ENCODE measurements around the gene CELSR2.

Gene CELSR2

DNA sequence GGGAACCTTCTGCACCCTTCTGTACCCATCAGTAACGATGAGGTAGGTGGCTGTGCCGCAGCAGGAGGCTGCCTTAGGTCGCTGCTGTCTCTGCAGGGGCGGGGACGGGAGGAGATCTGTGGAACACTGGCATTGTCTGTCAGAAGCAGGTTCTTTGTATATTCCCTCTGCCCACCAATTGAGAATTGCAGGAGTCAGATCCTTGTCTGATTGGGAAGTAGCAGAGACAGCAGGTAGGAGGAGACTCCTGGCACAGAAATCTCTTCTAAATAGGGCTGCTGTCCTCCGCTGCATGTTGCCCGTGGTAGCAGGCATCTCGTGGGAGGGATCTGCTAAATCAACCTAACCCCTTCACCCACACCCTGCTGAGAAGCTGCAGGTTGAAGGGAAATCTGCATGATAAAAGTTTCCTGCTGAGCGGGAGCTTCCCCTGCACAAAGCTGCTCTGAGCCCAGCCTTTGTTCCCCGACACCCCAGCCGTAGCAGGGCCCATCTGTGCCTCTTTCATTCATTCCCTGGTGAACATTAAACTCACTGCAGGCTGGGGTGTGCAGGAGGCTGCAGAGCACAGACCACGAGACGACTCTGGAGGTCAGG lies 19.7 kb upstream of the CELSR2 start:
- DNase-seq = peak; percentile 97

DNA sequence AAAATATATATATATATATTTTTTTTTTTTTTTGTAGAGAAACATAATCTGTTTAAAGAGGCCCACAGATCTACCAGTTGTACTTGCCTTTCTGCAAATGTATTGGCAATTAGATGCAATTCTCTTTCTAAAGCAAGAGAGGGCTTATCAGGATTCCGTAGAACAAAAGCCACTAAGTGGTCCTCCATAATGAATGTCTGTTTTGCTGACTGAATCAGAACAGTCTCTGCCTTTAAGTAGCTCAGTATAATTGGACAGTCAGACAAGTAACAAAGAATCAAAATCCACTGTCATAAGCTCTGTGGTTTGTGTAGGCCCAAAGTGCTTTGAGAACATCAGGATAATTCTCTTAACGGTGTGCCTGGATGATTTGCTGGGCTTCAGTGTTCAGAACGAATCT lies 18.3 kb upstream of the CELSR2 start:
- no peak for DNase-seq

DNA sequence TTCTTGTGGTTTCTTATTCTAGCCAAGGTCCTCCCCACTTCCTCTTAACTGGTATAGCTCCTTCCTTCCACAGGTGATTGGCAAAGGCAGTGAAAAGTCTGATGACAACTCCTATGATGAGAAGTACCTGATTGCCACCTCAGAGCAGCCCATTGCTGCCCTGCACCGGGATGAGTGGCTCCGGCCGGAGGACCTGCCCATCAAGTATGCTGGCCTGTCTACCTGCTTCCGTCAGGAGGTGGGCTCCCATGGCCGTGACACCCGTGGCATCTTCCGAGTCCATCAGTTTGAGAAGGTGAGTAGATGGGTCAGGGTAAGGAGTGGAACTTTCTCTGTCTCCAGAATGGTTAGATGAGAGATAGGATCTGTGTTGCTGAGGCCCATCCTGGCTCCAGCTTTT lies 14.2 kb upstream of the CELSR2 start:
- no peak for DNase-seq

DNA sequence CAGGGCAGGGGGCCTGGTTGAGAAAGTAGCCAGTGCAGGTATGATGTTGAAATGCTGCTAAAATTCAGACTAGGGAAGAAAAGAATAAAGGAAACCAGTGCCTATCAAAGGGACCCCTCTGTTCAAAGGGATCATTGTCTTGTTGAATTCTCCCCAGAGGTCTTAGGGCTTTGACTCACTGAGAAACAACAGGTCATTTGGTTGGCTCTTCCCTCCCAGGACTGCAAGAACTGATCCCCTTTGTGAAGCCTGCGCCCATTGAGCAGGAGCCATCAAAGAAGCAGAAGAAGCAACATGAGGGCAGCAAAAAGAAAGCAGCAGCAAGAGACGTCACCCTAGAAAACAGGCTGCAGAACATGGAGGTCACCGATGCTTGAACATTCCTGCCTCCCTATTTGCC lies 11.8 kb upstream of the CELSR2 start:
- no peak for DNase-seq

DNA sequence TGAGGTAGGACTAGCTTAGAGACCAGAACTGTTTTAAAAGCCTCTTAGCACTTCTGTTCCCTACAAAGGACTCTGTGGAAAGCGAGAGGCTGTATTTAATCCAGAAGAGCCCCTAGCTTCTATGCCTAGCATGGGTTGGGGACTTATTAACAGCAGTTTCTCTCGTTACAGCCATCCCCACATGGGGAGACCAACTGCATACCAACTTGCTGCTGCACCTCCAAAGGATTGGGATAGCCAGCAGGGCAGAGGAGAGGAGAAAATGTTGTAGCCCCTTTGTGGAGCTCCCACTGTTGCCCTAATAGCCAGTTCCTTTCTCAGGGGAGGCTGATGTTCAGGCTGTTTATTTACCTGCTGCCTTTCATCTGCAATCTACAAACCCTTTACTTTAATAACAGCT lies 11.0 kb upstream of the CELSR2 start:
- no peak for DNase-seq

DNA sequence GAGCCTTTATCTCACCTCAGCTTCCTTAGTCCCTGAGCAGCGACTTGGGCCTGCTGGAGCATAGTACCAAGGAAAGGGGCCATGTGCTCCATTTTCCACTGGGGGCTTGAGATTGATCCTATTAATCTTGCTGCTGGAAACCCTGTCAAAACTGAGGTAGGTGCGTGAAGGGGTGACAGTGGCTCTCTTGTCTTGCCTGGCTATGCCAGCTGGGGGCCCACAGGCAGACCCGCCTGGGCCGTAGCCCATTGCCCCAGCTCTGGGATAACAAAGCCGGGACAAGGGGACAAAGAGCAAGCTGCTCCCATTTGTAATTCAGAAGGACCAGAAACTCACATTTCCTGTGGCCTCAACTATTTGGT lies 10.3 kb upstream of the CELSR2 start:
- DNase-seq = no peak

DNA sequence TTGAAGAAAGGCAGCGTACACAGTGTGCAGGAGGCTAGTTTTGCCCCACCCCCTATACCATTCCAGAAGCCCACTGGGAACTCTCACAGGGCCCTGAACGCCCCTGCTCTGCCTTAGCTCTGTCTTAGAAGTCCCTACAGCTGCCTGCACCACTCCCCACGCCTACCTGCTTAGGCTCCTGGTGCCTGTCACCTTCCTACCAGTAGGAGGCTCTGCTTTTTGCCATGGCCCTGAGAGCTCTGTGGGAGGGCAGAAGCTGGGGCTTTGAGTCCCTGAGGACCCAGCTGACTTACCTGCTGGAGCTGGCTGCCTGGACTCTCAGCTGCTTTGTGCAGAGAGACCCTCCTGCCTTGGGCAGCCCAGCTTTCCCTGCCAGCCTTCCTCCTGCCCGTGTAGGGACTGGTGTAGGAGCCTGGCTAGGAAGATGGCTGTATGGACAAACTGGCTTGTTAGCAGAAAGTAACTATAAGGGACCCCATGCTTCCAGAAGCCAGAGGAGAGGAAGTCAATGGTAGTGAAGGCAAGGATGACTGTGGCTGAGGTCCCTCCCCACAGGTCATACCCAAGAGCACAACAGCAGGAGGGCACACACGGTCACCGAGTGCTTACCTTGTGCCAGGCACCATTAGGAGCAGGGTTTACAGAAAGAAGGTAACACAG lies 9.8 kb upstream of the CELSR2 start:
- no peak for DNase-seq

DNA sequence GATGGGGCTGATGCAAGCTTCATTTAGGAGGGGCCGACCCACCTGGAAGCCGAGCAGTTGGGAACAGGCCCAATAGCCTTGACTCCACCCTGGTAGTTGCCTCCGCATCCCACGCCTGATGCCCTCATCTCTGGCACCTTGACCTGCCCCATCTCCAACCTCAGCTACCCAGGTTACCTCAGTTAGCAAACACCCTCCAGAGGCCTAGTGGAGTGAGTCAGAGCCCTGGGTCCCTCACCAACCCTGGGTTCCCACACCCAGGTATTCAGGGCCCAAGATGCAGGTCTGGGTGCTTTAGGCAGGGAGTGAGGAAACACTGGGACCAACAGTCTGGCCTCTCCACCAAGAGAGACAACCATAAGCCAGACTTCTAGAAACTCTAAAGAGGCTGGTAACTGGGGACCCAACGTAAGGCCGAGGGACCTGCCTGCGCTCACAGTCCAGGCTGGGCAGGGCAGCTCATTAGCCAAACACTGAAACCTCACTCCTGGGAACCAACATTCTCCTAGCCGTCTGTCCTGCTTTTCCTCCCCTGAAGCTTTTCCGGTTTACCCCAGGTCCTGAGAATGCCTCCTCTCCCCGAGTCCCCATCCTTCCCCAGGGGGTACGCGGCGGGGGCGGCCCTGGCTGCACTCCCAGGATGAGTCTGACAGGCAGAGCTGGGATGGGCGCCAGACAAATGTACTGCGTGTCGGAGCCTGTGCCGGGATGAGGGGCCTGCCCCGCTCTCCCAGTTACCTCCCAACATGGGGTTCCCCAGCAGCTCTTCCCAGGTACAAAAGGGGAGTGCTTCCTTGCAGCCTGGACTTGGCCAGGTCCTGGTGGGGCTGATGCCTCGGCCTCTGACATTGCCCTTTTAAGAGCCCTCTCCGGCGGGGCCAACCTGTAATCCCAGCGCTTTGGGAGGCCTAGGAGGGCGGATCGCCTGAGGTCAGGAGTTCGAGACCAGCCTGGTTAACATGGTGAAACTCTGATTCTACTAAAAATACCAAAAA lies 8.9 kb upstream of the CELSR2 start:
- peak; percentile 82 for DNase-seq

DNA sequence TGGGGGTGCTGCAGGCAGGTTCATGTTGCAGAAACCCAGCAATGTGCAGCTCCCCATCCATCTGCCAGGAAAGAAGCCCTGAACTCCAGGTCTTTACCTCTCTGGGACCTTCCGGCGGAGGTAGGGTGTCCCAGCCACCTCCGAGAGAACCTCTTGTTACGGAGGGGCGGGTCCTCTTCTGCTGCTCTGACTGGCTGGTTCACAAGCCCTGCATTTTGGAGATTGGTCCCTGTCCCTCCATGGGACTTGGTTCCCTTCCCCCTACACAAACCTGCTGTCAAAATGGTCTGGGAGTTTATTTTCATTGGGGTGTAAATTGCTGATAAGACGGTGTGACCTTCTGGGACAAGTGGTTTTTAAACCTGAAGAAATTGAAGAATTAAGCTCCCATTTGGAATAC lies 8.0 kb upstream of the CELSR2 start:
- DNase-seq = no peak

DNA sequence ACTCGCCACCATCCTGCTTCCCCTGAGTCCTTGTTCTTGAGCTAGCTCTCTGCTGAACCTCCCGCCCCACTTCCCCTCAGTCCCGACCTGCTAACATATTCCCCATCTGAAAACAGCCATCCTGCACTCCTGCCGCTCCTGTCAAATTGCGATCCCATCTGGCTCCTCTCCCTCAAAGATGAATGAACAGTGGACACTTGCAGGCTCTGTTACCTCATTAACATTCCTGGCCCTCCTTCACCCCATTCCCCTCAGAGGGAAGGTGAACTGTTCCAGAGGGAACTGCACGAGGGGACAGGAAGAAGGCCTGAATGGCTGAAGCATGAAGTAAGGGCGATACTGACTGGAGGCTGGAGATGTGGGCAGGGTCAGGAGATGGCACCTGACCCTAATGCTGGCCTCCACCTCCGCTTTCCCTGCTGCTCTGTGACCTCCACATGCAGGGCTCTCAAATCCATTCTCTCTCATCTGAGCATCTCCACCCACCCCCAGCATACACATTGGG lies 7.4 kb upstream of the CELSR2 start:
- no peak for DNase-seq

DNA sequence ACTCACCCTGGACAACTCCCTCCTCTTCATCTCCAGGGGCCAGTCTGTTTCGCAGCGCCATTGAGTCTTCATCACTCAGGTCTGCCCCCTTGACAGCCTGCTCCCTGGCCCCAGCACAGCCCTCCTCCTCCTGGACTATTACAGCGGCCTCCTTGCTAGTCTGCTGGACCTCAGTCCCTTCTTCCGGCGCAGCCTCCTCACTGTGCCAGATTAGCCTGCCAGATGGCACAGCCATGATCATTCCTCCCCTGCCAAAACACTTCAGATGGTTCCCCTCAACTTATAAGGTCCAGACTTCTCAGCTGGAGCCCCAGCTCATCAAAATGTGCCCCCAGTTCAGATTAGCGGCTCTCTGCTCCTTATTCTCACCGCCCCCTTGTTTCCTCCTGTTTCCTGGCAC lies 7.0 kb upstream of the CELSR2 start:
- DNase-seq = no peak

DNA sequence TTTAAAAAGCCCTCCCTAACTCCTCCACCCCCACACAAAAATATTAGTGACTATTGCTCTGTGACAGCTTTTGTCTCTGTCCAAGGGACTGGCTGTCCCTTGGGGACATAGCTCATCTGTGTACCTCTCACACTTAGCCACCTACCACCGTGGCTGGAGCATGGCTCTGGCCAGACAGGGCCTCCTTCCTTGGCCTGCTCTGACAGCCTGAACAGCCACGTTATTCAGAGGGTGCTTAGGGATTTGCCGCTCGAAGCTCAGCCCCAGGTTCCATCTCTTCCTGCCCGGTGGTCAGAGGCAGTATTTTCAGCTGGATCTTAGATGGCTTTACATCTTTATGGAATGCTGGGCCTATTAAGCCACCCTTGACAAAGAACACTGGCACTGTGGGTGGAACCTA lies 6.1 kb upstream of the CELSR2 start:
- DNase-seq = no peak

DNA sequence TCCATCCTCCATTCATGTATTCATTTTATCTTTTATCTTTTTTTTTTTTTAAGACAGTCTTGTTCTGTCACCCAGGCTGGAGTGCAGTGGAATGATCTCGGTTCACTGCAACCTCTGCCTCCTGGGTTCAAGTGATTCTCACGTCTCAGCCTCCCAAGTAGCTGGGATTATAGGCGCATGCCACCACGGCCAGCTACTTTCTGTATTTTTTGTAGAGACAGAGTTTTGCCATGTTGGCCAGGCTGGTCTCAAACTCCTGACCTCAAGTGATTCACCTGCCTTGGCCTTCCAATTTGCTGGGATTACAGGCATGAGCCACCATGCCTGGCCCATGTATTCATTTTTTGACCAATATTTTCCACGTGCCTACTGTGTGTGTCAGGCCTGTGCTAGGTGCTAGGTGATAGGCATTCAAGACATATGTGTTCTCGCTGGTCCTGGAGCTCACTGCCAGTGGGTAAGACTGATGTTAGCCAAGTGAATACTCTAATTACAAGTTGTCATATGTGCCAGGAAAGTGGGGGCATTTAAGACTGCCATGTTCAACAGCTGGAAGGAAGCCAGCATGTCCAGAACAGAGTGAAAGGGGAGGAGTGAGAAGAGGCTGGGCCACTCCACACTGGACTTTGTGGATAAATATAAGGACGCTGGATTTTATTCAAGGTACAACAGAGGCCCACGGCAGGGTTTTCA lies 5.3 kb upstream of the CELSR2 start:
- peak; percentile 26 for DNase-seq

DNA sequence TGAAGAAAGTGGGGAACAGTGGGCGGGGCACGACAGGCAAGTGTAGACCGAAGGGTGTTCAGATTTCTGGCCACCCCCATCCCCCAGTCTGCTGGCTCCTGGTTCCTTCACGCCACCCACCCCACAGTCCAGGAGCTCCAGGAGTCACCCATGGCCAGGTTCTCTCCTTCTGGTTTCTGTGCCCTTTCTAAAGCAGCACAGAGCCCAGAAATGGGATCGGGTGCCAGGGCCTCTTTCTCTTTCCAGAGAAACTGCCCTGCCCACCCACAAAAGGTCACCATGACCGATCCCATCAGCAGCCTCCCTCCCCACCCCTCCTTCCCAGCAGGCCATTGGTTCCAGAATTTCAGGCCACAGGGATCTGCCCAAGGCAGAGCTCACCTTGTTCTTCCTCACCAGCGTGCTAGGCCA lies 3.2 kb upstream of the CELSR2 start:
- DNase-seq = no peak

DNA sequence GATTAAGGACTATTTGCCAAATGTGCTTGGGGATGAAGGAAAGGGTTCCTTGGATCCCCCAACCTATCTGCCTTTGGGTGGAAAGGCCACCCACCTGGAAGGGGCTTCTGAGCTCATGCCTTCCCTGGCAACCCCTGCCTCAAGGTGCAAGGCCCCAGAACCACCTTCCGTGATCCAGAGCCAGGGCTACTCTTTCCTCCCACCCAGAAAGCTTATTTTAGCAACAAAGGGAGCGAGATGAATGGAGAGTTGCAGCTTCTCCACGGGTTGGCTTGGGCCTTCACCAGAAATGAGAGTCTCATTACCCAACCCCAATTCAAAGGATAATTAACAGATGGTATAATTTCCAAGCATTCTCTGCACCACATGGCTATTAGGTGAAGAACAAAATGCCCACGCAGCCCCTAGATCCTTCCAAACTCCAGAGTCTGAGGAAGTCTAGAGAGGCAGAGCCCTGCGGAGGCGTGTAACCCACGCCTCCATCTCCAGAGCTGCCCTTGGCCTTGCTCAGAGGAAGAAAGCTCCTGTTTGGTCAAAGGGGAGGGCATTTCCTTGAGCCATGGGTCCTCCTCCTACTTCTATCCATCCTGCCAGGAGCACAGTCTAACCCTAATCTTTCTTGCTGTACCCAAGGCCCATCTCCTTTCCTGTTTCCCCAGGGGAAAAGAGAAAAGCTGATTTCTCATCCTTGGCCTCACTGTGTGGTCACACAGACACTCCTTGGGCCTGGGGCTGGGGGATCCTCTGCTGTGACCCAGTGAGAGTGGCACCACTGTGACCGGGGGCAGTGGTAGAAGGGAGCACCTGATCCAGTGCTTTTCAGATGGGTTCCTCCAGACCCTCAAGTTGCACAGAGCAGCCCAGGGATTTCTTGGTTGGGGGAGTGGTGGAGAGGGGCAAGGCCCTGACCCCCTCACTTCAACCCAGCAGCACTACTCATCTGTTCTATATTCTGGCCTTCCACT lies 1.7 kb upstream of the CELSR2 start:
- no peak for DNase-seq

DNA sequence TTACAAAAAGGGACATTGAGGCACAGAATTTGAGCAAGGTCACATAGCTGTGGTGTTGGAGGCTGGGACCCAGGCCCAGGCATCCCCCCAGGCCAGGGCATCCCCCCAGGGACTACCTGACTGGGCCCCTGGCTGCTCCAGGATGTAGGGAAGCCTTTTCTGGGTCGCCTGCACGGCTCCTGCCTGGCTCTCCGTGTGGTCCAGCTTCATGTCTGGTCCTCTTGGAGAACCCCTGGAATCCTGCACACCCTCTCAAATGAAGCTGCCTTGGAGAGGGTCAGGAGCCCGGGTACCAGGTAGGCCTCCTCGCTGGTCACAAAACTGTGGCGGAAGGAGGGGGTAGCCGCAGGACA lies 919 bp upstream of the CELSR2 start:
- no peak for DNase-seq

DNA sequence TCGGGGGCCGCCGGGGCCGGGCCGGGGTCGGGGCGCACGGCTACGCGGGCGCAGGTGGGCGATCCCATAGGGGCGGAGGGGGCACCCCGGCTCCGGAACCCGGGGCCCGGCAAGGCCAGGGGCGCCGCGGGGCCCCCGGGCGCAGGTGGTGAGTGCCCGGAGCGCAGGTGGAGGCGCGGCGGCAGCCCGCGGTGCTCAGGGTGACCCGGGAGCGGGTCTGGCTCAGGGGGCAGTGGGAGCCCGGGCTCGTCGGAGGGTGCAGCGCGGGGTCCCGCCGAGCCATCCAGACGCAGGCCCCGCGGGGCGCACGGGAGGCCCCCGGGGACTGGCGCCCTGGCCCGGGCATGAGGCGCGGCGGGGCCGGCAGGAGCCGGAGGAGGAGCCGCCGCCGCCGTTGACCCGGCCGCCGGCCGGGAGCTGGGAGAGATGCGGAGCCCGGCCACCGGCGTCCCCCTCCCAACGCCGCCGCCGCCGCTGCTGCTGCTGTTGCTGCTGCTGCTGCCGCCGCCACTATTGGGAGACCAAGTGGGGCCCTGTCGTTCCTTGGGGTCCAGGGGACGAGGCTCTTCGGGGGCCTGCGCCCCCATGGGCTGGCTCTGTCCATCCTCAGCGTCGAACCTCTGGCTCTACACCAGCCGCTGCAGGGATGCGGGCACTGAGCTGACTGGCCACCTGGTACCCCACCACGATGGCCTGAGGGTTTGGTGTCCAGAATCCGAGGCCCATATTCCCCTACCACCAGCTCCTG lies 489 bp downstream of the CELSR2 start:
- DNase-seq = peak; percentile 11

DNA sequence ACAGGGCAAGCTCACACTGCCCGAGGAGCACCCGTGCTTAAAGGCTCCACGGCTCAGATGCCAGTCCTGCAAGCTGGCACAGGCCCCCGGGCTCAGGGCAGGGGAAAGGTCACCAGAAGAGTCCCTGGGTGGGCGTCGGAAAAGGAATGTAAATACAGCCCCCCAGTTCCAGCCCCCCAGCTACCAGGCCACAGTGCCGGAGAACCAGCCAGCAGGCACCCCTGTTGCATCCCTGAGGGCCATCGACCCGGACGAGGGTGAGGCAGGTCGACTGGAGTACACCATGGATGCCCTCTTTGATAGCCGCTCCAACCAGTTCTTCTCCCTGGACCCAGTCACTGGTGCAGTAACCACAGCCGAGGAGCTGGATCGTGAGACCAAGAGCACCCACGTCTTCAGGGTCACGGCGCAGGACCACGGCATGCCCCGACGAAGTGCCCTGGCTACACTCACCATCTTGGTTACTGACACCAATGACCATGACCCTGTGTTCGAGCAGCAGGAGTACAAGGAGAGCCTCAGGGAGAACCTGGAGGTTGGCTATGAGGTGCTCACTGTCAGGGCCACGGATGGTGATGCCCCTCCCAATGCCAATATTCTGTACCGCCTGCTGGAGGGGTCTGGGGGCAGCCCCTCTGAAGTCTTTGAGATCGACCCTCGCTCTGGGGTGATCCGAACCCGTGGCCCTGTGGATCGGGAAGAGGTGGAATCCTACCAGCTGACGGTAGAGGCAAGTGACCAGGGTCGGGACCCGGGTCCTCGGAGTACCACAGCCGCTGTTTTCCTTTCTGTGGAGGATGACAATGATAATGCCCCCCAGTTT lies 1.3 kb downstream of the CELSR2 start:
- no peak for DNase-seq

DNA sequence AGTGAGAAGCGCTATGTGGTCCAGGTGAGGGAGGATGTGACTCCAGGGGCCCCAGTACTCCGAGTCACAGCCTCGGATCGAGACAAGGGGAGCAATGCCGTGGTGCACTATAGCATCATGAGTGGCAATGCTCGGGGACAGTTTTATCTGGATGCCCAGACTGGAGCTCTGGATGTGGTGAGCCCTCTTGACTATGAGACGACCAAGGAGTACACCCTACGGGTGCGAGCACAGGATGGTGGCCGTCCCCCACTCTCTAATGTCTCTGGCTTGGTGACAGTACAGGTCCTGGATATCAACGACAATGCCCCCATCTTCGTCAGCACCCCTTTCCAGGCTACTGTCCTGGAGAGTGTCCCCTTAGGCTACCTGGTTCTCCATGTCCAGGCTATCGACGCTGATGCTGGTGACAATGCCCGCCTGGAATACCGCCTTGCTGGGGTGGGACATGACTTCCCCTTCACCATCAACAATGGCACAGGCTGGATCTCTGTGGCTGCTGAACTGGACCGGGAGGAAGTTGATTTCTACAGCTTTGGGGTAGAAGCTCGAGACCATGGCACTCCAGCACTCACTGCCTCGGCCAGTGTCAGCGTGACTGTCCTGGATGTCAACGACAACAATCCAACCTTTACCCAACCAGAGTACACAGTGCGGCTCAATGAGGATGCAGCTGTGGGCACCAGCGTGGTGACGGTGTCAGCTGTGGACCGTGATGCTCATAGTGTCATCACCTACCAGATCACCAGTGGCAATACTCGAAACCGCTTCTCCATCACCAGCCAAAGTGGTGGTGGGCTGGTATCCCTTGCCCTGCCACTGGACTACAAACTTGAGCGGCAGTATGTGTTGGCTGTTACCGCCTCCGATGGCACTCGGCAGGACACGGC lies 2.2 kb downstream of the CELSR2 start:
- DNase-seq = no peak

Measured in COR-L47 (cell line).